HG03159 (cell line): ENCODE measurements around the gene EHD1.

Experiments used
- ATAC-seq: cut with Tn5 transposase; IDR thresholded peaks from one replicate; pipeline ENCODE4 v1.9.1; 2021; ENCODE audit warnings: mild to moderate bottlenecking, moderate library complexity; ENCODE audit not compliant: unreplicated experiment

EHD1 gene

DNA sequence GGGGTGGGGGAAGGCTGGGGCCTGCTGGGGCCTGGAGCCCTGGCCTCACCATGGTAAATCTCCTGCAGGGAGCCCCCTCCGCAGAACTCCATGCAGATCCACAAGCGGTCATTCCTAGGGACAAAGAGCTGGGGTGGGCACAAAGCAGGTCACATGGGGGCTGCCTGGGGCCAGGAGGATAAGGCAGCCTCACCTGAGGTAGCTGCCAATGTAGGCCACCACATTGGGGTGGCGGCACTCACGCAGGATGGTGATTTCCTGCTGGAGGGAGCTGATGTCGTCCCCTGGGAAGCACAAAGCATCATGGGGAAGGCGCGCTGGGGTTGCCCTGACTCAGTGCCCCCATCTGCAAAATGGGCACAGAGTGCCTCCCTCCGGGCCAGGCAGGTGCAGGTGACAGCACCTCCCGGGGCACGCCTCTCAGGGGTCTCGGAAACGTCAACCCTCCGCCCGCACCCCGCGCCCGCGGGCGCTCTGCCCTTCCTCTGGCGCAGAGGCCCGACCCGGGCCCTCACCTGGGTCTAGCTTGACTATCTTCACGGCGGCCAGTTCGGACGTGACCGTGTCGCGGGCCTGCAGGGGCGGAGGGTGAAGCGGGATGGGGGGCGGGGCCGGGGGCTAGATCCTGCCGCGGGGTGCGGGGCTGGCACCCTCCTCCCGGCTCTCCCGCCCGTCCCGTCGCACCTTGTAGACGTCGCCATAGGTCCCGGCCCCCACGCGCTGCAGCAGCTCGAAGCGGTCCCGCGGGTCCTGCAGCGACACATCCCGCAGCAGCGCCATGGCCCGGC is 75.9 kb downstream of the EHD1 start:
- ATAC-seq, result no peak
